Lower lobe of right lung (tissue), 2 donors: ENCODE results near the gene MAB21L4. TPM values are rescaled to one million over a fixed set of nuclear protein-coding genes. Genes with fewer than 3 reads are reported as not detected.

Experiments
- ATAC-seq, 2 donors: fragments of 200-7000 bp; cut with Tn5 transposase; one replicate each; pipeline ENCODE4 v1.9.1; 2020 to 2022; ENCODE audit warnings: mild to moderate bottlenecking in 2 of 2, moderate library complexity in 2 of 2
- DNase-seq: peaks from one replicate; pipeline ENCODE4 v3.0.0-alpha.2; 2020
- H3K27ac ChIP-seq: fragments of 200-600 bp; one replicate; pipeline ENCODE4 v1.8.0; 2022
- H3K27me3 ChIP-seq: fragments of 200-600 bp; one replicate; pipeline ENCODE4 v1.8.0; 2022; ENCODE audit warnings: low read depth
- H3K36me3 ChIP-seq: fragments of 200-600 bp; one replicate; pipeline ENCODE4 v1.8.0; 2022; ENCODE audit warnings: mild to moderate bottlenecking
- H3K4me1 ChIP-seq: fragments of 200-600 bp; one replicate; pipeline ENCODE4 v1.8.0; 2022
- H3K4me3 ChIP-seq: fragments of 200-600 bp; one replicate; pipeline ENCODE4 v1.8.0; 2022; ENCODE audit warnings: mild to moderate bottlenecking
- H3K9me3 ChIP-seq: fragments of 200-600 bp; one replicate; pipeline ENCODE4 v1.8.0; 2022
- intact Hi-C: fragments of 100-400 bp; cut with DNase I; formaldehyde crosslinking; loops from one replicate; pipeline ENCODE4 v1.11.0; 2022
- total RNA-seq: library from RNA; stranded (reverse); fragmentation: NEBNext Ultra II Directional; extraction: Animal tissue kit (Norgen Biotek cat#: 25700); gene quantifications from one replicate; pipeline ENCODE4 v1.2.1, GENCODE V29; 2021
- TF ChIP-seq, protein P1 (sequence below): fragments of 200-600 bp; IDR thresholded peaks from one replicate; pipeline ENCODE4 v1.8.0; 2022; ENCODE audit warnings: antibody characterized with exemption, mild to moderate bottlenecking
- donor health status: DM: no; HTN: yes; CAD: no; lungs with severe emphysema.

Gene MAB21L4
- total RNA-seq, 1 donor from 2014 or later, result 17.0 TPM

DNA sequence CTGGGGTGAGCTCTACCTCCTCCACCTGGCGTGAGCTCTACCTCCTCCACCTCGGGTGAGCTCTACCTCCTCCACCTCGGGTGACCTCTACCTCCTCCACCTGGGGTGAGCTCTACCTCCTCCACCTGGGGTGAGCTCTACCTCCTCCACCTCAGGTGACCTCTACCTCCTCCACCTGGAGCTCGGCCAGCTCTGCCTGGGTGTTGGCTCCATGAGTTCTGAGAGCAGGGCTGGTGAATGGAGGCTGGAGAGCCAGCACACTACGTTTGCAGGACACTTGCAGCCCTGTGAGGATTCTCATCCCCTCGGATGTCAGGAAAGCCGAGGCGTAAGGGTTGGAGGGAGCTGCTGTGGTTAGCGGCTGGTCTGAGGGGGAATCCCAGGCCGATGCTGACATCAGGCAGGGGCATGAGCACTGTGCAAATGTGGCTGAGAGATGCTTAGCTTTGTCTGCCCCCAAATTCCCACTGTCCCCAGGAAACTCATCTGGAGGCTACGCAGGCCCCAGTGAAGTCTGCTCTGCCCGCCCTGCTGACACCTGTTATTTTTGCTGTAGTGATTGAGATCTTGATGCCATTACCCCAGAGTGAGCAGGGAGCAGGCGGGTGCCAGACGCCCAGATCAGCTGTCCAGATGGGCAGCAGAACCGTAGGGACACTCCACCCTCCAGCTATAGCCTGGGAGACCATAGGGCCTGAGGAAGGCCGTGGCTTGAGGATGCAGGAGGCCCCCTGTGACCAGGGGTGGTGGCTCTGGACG is 13.4 kb upstream of the MAB21L4 start:
- H3K9me3 ChIP-seq, result no peaks in the 10 kb centered on the region
- intact Hi-C loops, result no loop called here
- TF ChIP-seq, protein P1, sequence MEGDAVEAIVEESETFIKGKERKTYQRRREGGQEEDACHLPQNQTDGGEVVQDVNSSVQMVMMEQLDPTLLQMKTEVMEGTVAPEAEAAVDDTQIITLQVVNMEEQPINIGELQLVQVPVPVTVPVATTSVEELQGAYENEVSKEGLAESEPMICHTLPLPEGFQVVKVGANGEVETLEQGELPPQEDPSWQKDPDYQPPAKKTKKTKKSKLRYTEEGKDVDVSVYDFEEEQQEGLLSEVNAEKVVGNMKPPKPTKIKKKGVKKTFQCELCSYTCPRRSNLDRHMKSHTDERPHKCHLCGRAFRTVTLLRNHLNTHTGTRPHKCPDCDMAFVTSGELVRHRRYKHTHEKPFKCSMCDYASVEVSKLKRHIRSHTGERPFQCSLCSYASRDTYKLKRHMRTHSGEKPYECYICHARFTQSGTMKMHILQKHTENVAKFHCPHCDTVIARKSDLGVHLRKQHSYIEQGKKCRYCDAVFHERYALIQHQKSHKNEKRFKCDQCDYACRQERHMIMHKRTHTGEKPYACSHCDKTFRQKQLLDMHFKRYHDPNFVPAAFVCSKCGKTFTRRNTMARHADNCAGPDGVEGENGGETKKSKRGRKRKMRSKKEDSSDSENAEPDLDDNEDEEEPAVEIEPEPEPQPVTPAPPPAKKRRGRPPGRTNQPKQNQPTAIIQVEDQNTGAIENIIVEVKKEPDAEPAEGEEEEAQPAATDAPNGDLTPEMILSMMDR, result no peak
- H3K4me1 ChIP-seq, result peaks cover 15% of the 10 kb centered on the region
- H3K4me3 ChIP-seq, result no peak overlapping the region
- H3K27me3 ChIP-seq, result no peaks in the 10 kb centered on the region
- ATAC-seq, result no peak
- no peak overlapping the region for H3K27ac ChIP-seq
- DNase-seq, result no peak
- H3K36me3 ChIP-seq, result no peaks in the 10 kb centered on the region

DNA sequence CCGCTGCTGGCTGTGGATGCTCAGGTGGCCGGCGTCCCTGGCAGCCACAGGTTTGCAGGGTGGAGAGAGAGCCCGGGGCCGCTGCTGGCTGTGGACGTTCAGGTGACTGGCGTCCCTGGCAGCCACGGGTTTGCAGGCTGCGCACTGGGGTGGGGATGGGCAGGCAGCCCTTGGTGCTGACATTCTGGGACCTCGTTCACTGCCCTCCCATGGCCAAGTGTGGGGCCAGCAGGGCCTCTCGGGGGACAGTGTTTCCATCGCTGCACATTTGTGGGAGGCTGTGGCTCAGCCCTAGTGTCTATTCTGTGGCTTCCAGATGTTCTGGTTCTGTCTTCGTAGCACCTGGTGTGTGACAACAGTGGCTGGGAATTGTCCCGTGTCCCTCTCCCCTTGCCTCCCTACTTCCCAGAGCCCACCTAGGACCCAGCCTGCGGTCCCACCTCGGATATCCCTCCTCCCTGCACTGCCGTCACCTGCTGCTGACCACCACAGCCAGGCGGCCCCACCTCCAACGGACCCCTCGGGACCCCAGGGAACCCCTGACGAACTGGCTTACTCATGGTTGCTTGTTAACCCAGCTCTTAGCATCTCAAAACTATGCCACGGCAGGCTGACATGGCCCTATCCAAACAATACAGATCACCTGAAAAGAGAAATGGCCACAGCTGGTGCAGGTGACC is 11.1 kb upstream of the MAB21L4 start:
- Histone ChIP-seq H3K4me1 (no peaks in the 10 kb centered on the region), H3K27ac (no peak overlapping the region), H3K4me3 (no peak overlapping the region), H3K36me3 (no peaks in the 10 kb centered on the region), H3K27me3 (no peaks in the 10 kb centered on the region), H3K9me3 (no peaks in the 10 kb centered on the region)
- no peak for DNase-seq
- no peak for ATAC-seq
- TF ChIP-seq, protein P1, result no peak
- intact Hi-C loops, result no loop called here

DNA sequence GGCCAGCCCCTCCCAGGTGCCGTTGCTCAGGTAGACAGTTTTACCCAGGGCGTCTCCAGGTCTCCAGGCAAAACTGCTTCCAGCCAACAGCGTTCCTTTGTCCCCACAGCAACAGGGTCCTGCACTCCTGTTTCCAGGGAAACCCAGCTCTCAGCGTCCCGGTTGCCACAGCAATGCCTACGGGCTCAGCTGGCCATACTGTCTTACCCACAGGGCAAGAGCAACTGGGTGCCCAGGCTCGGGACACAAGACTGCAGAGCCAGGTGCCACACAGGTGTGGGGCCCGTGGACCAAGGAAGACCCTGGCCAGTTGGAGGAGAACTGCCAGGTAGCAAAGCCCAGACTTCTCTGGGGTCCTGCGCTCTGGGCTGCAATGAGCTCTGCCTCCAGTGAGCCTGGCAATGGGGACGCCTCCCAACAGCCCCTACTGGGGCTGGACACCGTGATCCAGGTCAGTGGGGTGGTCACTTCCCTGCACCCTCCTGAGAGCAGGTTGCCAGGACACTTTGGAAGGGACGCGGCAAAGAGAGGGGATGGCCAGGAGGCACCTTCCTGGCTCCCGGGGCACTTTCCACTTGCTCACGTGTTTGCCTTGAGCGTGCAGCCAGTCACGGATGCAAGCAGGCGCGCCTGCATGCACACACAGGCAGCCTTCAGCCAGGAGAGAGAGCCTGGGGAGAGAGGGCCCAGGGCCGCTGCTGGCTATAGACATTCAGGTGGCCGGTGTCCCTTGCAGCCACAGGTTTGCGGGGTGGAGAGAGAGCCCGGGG is 10.4 kb upstream of the MAB21L4 start, which contains the start of gene CROCC2:
CROCC2 (plus strand) TSS at position 196 of the 770 bp plus-strand sequence; CDS start at position 374, 178 bp downstream.
- peak in 1 of 2 donors; percentile 6 for ATAC-seq
- no peaks in the 10 kb centered on the region for H3K9me3 ChIP-seq

DNA sequence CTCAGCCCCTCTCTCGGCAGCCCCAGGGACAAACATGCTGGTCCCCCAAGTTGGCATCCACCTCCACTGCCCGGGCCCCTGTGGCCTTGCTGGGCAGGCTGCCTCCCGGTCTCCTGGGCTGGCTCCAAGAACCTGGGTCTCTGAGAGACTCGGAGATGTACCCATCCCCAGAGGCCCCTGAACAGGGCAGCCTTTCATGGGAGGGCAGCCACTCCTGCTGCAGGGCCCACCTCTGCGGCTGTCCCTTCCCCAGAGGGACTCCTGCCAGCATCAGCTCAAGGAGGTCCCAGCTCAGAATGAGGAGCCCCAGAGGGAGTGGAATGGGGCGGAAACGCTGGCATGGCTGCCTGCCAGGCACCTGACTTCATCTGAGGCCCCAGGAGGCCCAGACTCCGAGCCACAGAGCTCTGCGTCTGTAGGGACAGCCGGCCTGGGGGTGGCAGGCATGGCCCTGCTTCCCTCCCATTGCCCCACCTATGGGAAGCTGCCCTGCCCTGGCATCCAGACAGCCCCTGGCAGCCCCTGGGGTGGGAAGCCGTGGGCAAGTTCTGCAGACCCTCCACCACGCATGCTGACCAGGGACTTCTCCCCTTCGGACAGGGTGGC is 9.3 kb upstream of the MAB21L4 start:
- intact Hi-C loops, result no loop called here
- Histone ChIP-seq H3K4me1 (no peaks in the 10 kb centered on the region), H3K9me3 (no peaks in the 10 kb centered on the region), H3K27ac (no peak overlapping the region), H3K4me3 (no peak overlapping the region), H3K36me3 (no peaks in the 10 kb centered on the region), H3K27me3 (no peaks in the 10 kb centered on the region)
- peak; percentile 56 for DNase-seq
- TF ChIP-seq, protein P1, result no peak
- peak in 1 of 2 donors; percentile 69 for ATAC-seq

More for the DNA sequence above, 10.4 kb upstream of the MAB21L4 start, which contains the start of gene CROCC2:
- no peaks in the 10 kb centered on the region for H3K27me3 ChIP-seq
- DNase-seq, result peak; percentile 45
- no peak within 1 kb of the TSS for H3K27ac ChIP-seq
- TF ChIP-seq, protein P1, result no peak
- H3K4me1 ChIP-seq, result no peaks in the 10 kb centered on the region
- no peaks in the 10 kb centered on the region for H3K36me3 ChIP-seq
- intact Hi-C loops, result no loop called here
- no peak within 1 kb of the TSS for H3K4me3 ChIP-seq
